LoVo (cell line): ENCODE measurements around the gene PHF14.

Source experiments
- DNase-seq: peaks from one replicate; pipeline ENCODE4 v3.0.0-alpha.2; 2016; ENCODE audit warnings: low spot score

PHF14 gene

DNA sequence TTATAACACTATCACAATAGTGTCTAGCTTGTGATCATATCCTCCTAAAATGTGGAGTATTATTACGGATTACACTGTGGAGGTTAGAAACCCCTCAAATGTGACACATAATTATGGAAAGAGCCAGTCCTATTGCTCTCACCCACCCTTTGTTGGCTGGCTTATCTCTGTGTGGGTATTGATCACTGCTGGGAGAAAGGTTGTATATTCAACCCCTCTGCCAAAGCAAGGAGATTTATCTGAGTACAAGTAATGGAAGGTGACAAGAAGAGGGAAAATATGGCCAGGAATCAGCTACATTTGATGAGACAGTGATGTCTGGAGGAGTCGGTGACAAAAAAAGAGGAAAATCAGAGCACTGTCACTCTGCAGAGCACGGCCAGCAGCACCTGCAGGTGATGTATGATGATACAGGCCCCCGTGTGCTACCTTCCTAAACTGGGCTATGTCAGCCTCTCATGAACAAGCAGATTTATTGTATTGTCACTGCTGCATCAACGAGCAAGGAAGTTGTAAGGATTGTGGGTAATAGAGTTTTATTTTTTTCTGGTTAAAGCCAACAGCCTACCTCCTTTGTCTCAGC is 235.3 kb downstream of the PHF14 start:
- DNase-seq, result no peak

- no peak for DNase-seq
Observed at GRCh38 chr7:11210374-11210773, 236.7 kb downstream of the PHF14 start.

DNA sequence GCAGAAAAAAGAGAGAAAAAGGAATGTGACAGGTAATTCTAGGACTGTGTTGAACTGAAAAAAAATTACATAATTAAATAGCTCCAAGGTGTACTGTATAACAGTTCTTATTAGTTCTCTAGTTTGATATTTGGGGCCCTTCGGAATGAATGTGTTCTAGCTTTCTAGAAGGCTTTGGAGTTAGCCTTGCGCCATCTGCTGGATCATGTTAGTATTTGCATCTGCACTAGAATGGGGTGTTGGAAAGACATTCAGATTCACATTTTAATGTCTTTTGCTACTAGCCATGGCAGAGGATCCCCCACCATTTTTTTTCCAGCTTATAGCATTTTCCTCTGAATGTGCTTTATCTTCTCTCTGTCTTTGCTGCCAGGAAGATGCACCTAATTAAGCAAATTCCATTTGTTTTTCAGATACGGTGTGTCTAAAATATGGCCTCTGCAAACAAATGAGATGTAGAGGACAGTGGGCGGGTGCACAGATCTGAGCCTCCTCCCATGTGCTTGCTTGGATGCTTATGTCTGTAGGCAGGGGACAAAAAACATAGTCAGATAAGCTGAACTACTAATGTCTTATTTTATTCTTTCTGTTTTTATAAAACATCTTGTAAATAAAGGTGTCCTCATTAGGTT is 238.5 kb downstream of the PHF14 start:
- peak; percentile 75 for DNase-seq

DNA sequence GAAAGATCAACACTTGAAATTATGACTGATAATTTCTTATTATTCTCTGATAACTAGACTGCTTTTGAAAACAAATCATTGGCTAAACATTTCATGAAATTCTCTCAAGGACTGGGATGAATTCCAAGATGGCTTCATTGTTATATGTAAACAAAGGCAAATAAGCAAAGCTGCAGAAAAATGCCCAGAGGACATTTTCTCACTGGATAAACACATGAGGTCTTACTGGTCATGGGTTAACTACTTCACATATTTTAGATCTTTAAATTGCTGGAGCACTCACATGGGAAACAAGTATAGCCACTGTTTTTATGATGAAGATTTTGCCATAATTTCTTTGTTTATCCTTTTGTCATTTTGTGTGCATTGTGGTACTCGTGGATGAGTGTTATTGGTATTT is 239.1 kb downstream of the PHF14 start:
- no peak for DNase-seq

- no peak for DNase-seq
Observed at GRCh38 chr7:11213266-11213665, 239.6 kb downstream of the PHF14 start.

DNA sequence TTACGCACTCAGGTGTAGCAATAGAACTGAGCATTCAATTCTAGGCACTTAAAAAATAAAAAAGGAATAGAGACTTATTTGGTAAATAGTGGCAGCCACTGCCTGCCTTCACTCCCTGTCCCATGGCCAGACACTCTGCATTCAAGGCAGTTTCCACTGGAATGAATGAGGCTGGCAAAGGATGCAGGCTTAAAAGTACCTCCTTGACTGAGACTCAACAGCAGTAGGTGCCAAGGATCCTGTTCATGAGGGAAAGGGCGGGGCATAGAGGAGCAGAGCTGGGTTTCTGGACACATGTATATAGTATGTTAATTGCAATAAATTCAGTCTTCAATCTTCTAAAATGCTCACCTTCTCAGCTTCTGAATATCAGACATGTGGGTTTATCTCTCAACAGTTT is 242.6 kb downstream of the PHF14 start:
- DNase-seq, result no peak

GRCh38 chr7:11217848-11218565 is 244.3 kb downstream of the PHF14 start:
- DNase-seq, result no peak
